ENCODE measurements around the gene BIRC5.

- no peak for TF ChIP-seq CTCF (IDR thresholded peaks at IDR 0.05)
- no peak for TF ChIP-seq POLR2A (IDR thresholded peaks at IDR 0.05)
Measured at GRCh38 chr17:78183916-78184315, 30.1 kb upstream of the BIRC5 start.

All from testis (tissue), 2 donors.